Stomach (tissue), 4 donors: ENCODE results near the gene SIRT3.

ENCODE experiments used
- EP300 ChIP-seq: sonication (generic); formaldehyde crosslinking; IDR thresholded peaks from one replicate; pipeline ENCODE4 v1.6.1; 2017; ENCODE audit warnings: antibody characterized with exemption
- POLR2AphosphoS5 ChIP-seq, 3 donors: sonication (generic); formaldehyde crosslinking; IDR thresholded peaks; one replicate each; pipeline ENCODE4 v1.6.1; 2016; ENCODE audit warnings: antibody characterized with exemption in 3 of 3
- TF ChIP-seq, protein P1 (sequence below), 7 experiments: fragments of 450-650 bp in 4 of 7; fragments of 200-600 bp in 3 of 7; sonication (generic) in 3 of 7; IDR thresholded peaks; one replicate each; pipeline ENCODE4 v1.5.1; 2016 to 2019; ENCODE audit warnings: antibody characterized with exemption in 7 of 7, control low read depth in 2 of 7, mild to moderate bottlenecking in 1 of 7

DNA sequence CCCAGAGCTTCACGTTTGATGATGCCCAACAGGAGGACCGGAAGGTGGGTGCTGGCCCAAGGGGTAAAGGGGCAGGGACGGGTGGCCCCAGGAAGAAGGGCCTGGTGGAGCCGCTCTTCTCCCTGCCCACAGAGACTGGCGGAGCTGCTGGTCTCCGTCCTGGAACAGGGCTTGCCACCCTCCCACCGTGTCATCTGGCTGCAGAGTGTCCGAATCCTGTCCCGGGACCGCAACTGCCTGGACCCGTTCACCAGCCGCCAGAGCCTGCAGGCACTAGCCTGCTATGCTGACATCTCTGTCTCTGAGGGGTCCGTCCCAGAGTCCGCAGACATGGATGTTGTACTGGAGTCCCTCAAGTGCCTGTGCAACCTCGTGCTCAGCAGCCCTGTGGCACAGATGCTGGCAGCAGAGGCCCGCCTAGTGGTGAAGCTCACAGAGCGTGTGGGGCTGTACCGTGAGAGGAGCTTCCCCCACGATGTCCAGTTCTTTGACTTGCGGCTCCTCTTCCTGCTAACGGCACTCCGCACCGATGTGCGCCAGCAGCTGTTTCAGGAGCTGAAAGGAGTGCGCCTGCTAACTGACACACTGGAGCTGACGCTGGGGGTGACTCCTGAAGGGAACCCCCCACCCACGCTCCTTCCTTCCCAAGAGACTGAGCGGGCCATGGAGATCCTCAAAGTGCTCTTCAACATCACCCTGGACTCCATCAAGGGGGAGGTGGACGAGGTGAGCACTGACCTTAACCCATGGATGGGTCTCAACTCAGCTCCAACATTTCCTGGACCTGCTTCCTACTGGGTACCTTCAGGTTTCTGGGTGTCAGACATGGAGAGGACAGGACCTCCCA lies 26.6 kb downstream of the SIRT3 start:
- TF ChIP-seq, protein P1, sequence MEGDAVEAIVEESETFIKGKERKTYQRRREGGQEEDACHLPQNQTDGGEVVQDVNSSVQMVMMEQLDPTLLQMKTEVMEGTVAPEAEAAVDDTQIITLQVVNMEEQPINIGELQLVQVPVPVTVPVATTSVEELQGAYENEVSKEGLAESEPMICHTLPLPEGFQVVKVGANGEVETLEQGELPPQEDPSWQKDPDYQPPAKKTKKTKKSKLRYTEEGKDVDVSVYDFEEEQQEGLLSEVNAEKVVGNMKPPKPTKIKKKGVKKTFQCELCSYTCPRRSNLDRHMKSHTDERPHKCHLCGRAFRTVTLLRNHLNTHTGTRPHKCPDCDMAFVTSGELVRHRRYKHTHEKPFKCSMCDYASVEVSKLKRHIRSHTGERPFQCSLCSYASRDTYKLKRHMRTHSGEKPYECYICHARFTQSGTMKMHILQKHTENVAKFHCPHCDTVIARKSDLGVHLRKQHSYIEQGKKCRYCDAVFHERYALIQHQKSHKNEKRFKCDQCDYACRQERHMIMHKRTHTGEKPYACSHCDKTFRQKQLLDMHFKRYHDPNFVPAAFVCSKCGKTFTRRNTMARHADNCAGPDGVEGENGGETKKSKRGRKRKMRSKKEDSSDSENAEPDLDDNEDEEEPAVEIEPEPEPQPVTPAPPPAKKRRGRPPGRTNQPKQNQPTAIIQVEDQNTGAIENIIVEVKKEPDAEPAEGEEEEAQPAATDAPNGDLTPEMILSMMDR (IDR thresholded peaks at IDR 0.05) = no peak
- TF ChIP-seq POLR2AphosphoS5 (IDR thresholded peaks at IDR 0.05) (no peak), EP300 (no peak)
